IMR-90 (cell line): Measurements from ENCODE around the gene CYB561A3. TPM values are rescaled to one million over a fixed set of nuclear protein-coding genes. Genes with fewer than 3 reads are reported as not detected.

Source experiments
- ATAC-seq: fragments of 200-7000 bp; cut with Tn5 transposase; 2 replicates; pipeline ENCODE4 v1.9.1; 2020; ENCODE audit warnings: low read depth, mild to moderate bottlenecking, moderate library complexity
- BruUV-seq: library from RNA; stranded (reverse); fragments of 400-500 nt; replicated peaks from 2 replicates; lab custom pipeline; 2021; lab: Mats Ljungman, UMichigan
- CTCF ChIA-PET: fragments of 300-600 bp; formaldehyde crosslinking; extraction: SDS; loops from one replicate; lab custom pipeline; 2021; ENCODE audit warnings: antibody characterized with exemption; lab: Yijun Ruan, JAX
- POLR2A ChIA-PET: fragments of 300-600 bp; sonication (Branson Sonifier 250); formaldehyde crosslinking; loops from one replicate; lab custom pipeline; 2022; ENCODE audit warnings: antibody characterized with exemption; ENCODE audit not compliant: unreplicated experiment; lab: Charles Lee
- DNase-seq: peaks from one replicate; pipeline ENCODE4 v3.0.0; 2013
- H2AFZ ChIP-seq: replicated peaks from 2 replicates; pipeline ENCODE3; 2013; ENCODE audit warnings: low read length, mild to moderate bottlenecking; ENCODE audit not compliant: poor library complexity
- H2AK5ac ChIP-seq: 2 replicates; pipeline ENCODE4 v1.6.1; 2013; ENCODE audit warnings: low read depth, low read length, inconsistent platforms
- H2AK9ac ChIP-seq: replicated peaks from 2 replicates; pipeline ENCODE3; 2013; ENCODE audit warnings: mild to moderate bottlenecking, low read depth, low read length, moderate library complexity; ENCODE audit not compliant: poor library complexity
- H2BK120ac ChIP-seq: 2 replicates; pipeline ENCODE4 v1.6.1; 2013; ENCODE audit warnings: low read depth, low read length, inconsistent platforms
- H2BK15ac ChIP-seq: 3 replicates; pipeline ENCODE4 v1.6.1; 2013; ENCODE audit warnings: low read depth, low read length, inconsistent platforms
- H2BK20ac ChIP-seq: 2 replicates; pipeline ENCODE4 v1.6.1; 2013; ENCODE audit warnings: low read depth, mild to moderate bottlenecking, inconsistent platforms, low read length, moderate library complexity
- H2BK5ac ChIP-seq: 2 replicates; pipeline ENCODE4 v1.6.1; 2013; ENCODE audit warnings: mild to moderate bottlenecking, low read depth, low read length, inconsistent platforms; ENCODE audit not compliant: poor library complexity, severe bottlenecking
- H3K14ac ChIP-seq: replicated peaks from 2 replicates; pipeline ENCODE4 v1.6.1; 2013; ENCODE audit warnings: low read depth, low read length, inconsistent platforms
- H3K18ac ChIP-seq: 2 replicates; pipeline ENCODE4 v1.6.1; 2013; ENCODE audit warnings: low read depth, low read length, control low read depth
- H3K23ac ChIP-seq: 2 replicates; pipeline ENCODE4 v1.6.1; 2013; ENCODE audit warnings: low read depth, low read length, inconsistent platforms
- H3K27ac ChIP-seq: 2 replicates; pipeline ENCODE4 v1.5.1; 2013; ENCODE audit warnings: mild to moderate bottlenecking, control low read depth, low read length; ENCODE audit not compliant: insufficient read depth
- H3K27me3 ChIP-seq: 2 replicates; pipeline ENCODE4 v1.6.1; 2013; ENCODE audit warnings: low read length; ENCODE audit not compliant: control insufficient read depth, insufficient read depth
- H3K36me3 ChIP-seq: 2 replicates; pipeline ENCODE4 v1.6.1; 2013; ENCODE audit warnings: low read length, mixed read lengths; ENCODE audit not compliant: control insufficient read depth, insufficient read depth
- H3K4ac ChIP-seq: 2 replicates; pipeline ENCODE4 v1.6.1; 2013; ENCODE audit warnings: low read depth, low read length, inconsistent platforms
- H3K4me1 ChIP-seq: 2 replicates; pipeline ENCODE4 v1.6.1; 2013; ENCODE audit warnings: low read length, mixed read lengths; ENCODE audit not compliant: control insufficient read depth, insufficient read depth
- H3K4me2 ChIP-seq: 2 replicates; pipeline ENCODE4 v1.6.1; 2013; ENCODE audit warnings: low read depth, mild to moderate bottlenecking, control low read depth, low read length, moderate library complexity
- H3K4me3 ChIP-seq: 2 replicates; pipeline ENCODE4 v1.5.1; 2013; ENCODE audit warnings: low read depth, mild to moderate bottlenecking, control low read depth, low read length, moderate library complexity; ENCODE audit not compliant: insufficient read depth
- H3K56ac ChIP-seq: 2 replicates; pipeline ENCODE4 v1.6.1; 2013; ENCODE audit warnings: low read length, inconsistent platforms; ENCODE audit not compliant: insufficient read depth; ENCODE audit errors: extremely low read depth
- H3K79me1 ChIP-seq, 2 experiments: 2 replicates each; pipeline ENCODE4 v1.6.1; 2013; ENCODE audit warnings: low read length in 2 of 2, inconsistent platforms in 1 of 2, low read depth in 1 of 2
- H3K9ac ChIP-seq: 2 replicates; pipeline ENCODE4 v1.6.1; 2013; ENCODE audit warnings: low read depth, low read length, control low read depth
- H3K9me1 ChIP-seq: 2 replicates; pipeline ENCODE4 v1.6.1; 2013; ENCODE audit warnings: low read length, inconsistent platforms; ENCODE audit not compliant: insufficient read depth
- H3K9me3 ChIP-seq: 2 replicates; pipeline ENCODE4 v1.6.1; 2013; ENCODE audit warnings: low read length; ENCODE audit not compliant: control insufficient read depth, insufficient read depth
- H4K20me1 ChIP-seq: 2 replicates; pipeline ENCODE4 v1.6.1; 2013; ENCODE audit warnings: low read length, inconsistent platforms; ENCODE audit not compliant: insufficient read depth
- H4K5ac ChIP-seq: 2 replicates; pipeline ENCODE4 v1.6.1; 2013; ENCODE audit warnings: mild to moderate bottlenecking, low read depth, low read length, control low read depth
- H4K8ac ChIP-seq, 2 experiments: 2 replicates each; pipeline ENCODE4 v1.6.1; 2013; ENCODE audit warnings: low read depth in 2 of 2, low read length in 2 of 2, control low read depth in 1 of 2, inconsistent platforms in 1 of 2
- H4K91ac ChIP-seq: 2 replicates; pipeline ENCODE4 v1.6.1; 2013; ENCODE audit warnings: low read depth, low read length, inconsistent platforms; ENCODE audit not compliant: insufficient read depth
- BHLHE40 ChIP-seq: fragments of 150-350 bp; IDR thresholded peaks from 2 replicates; pipeline ENCODE4 v1.6.1; 2016; ENCODE audit warnings: mild to moderate bottlenecking, low read depth, low read length
- CHD1 ChIP-seq: IDR thresholded peaks from 2 replicates; pipeline ENCODE4 v1.6.1; 2012; ENCODE audit warnings: low read depth, low read length, improper control_type of control experiment
- FOS ChIP-seq: fragments of 150-350 bp; IDR thresholded peaks from 2 replicates; pipeline ENCODE4 v1.6.1; 2016; ENCODE audit warnings: low read depth, low read length
- MAFK ChIP-seq: IDR thresholded peaks from 2 replicates; pipeline ENCODE4 v1.6.1; 2012; ENCODE audit warnings: low read depth, low read length, improper control_type of control experiment
- MAZ ChIP-seq: IDR thresholded peaks from 2 replicates; pipeline ENCODE4 v1.6.1; 2012; ENCODE audit warnings: low read depth, mild to moderate bottlenecking, low read length, improper control_type of control experiment, moderate library complexity, borderline replicate concordance
- MXI1 ChIP-seq: IDR thresholded peaks from 2 replicates; pipeline ENCODE4 v1.6.1; 2012; ENCODE audit warnings: low read depth, mild to moderate bottlenecking, low read length, moderate library complexity, borderline replicate concordance
- NFE2L2 ChIP-seq: fragments of 150-350 bp; IDR thresholded peaks from 2 replicates; pipeline ENCODE4 v1.6.1; 2016; ENCODE audit warnings: low read depth, mild to moderate bottlenecking, low read length
- POLR2A ChIP-seq: IDR thresholded peaks from 2 replicates; pipeline ENCODE4 v1.6.1; 2012; ENCODE audit warnings: mild to moderate bottlenecking, low read depth, low read length
- RCOR1 ChIP-seq: IDR thresholded peaks from 2 replicates; pipeline ENCODE4 v1.6.1; 2012; ENCODE audit warnings: mild to moderate bottlenecking, low read length, improper control_type of control experiment; ENCODE audit not compliant: insufficient replicate concordance
- RFX5 ChIP-seq: IDR thresholded peaks from 2 replicates; pipeline ENCODE4 v1.8.0; 2012; ENCODE audit warnings: low read depth, mild to moderate bottlenecking, low read length, moderate library complexity
- SMC3 ChIP-seq: fragments of 150-350 bp; IDR thresholded peaks from 2 replicates; pipeline ENCODE4 v1.6.1; 2016; ENCODE audit warnings: low read depth, mild to moderate bottlenecking, antibody characterized with exemption, low read length, moderate library complexity
- WGBS, 2 experiments: methylation state at CpG; one replicate each; pipeline versions ENCODE4 v1.1.5 to v1.1.7; 2013; ENCODE audit warnings: missing lambda C conversion rate in 2 of 2; ENCODE audit not compliant: insufficient read length in 1 of 2; ENCODE audit errors: extremely low coverage in 2 of 2; 5-methylcytosine and 5-hydroxymethylcytosine counted together
- dilution Hi-C: fragments of 300-500 bp; cut with HindIII; formaldehyde crosslinking; loops from one replicate; pipeline ENCODE4 v1.14.3; 2018; ENCODE audit warnings: low sequenced_read_pairs; ENCODE audit not compliant: unreplicated experiment
- in situ Hi-C: fragments of 300-500 bp; cut with MboI; formaldehyde crosslinking; loops from 3 replicates; pipeline ENCODE4 v1.14.3; 2019; ENCODE audit warnings: low sequenced_read_pairs, inconsistent platforms, mixed read lengths
- intact Hi-C: fragments of 100-400 bp; cut with micrococcal nuclease; formaldehyde crosslinking; loops from 2 replicates; pipeline ENCODE4 v1.10.0; 2022
- polyA plus RNA-seq, 3 experiments: library from polyadenylated mRNA; depleted of rRNA; stranded (reverse); fragments of >200 nt; gene quantifications; 2 replicates each; pipeline ENCODE4 v1.2.3, GENCODE V29; 2012; ENCODE audit warnings: low replicate concordance in 1 of 3
- total RNA-seq: library from RNA; depleted of rRNA; stranded (reverse); fragments of >200 nt; gene quantifications from 2 replicates; pipeline ENCODE4 v1.2.3, GENCODE V29; 2012
- TF ChIP-seq, protein P1 (sequence below): fragments of 150-350 bp; IDR thresholded peaks from 2 replicates; pipeline ENCODE4 v1.6.1; 2017; ENCODE audit warnings: mild to moderate bottlenecking, antibody characterized with exemption, low read length, low read depth
- TF ChIP-seq, protein P2 (sequence below): conservative IDR thresholded peaks from 2 replicates; pipeline ENCODE4 v1.5.1; 2012; ENCODE audit warnings: mild to moderate bottlenecking, low read depth, low read length, improper control_type of control experiment

CYB561A3 gene
- total and polyA plus RNA-seq, 2 of the 4 experiments (the other 2 are of a cell fraction) = 13.6 to 39.2 TPM

DNA sequence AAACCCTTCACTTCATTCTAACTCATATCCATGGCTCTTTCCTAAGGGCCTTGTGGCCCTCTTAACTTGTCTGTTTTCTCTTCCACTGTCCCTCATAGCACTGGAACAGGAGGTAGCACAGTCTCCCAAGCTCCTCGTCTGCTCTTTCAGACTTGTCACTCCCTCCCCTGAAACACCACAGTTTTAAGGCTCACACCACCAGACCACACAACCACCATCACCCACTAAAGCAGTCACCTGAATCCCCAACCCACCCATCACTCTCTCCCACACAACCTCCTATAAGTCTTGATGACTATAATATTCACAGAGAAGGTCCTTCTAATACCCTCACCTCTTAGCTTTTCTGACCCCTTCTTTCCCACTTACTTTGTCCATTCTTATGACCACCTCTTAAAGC is 55.5 kb downstream of the CYB561A3 start:
- H2AK9ac ChIP-seq = no peak overlapping the region
- H3K4me1 ChIP-seq = no peaks in the 10 kb centered on the region
- dilution Hi-C loops = no loop called here
- H3K9ac ChIP-seq = no peak overlapping the region
- H2AFZ ChIP-seq = no peak overlapping the region
- H3K14ac ChIP-seq = no peak overlapping the region
- H2BK120ac ChIP-seq = no peak overlapping the region
- in situ Hi-C loops = loop anchor here (25.0 kb wide), 1 partner anchor 1694 kb away; the partner anchor contains the start of gene OSBP
- TF ChIP-seq RFX5 = no peak
- TF ChIP-seq MAZ = no peak
- TF ChIP-seq MXI1 = no peak
- TF ChIP-seq RCOR1 = no peak
- no peak for TF ChIP-seq FOS
- no peak for TF ChIP-seq BHLHE40
- no peak for TF ChIP-seq NFE2L2
- TF ChIP-seq POLR2A = no peak
- no peak for TF ChIP-seq CHD1
- TF ChIP-seq, protein P1, sequence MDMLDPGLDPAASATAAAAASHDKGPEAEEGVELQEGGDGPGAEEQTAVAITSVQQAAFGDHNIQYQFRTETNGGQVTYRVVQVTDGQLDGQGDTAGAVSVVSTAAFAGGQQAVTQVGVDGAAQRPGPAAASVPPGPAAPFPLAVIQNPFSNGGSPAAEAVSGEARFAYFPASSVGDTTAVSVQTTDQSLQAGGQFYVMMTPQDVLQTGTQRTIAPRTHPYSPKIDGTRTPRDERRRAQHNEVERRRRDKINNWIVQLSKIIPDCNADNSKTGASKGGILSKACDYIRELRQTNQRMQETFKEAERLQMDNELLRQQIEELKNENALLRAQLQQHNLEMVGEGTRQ = no peak
- TF ChIP-seq SMC3 = no peak
- TF ChIP-seq MAFK = no peak
- TF ChIP-seq, protein P2, sequence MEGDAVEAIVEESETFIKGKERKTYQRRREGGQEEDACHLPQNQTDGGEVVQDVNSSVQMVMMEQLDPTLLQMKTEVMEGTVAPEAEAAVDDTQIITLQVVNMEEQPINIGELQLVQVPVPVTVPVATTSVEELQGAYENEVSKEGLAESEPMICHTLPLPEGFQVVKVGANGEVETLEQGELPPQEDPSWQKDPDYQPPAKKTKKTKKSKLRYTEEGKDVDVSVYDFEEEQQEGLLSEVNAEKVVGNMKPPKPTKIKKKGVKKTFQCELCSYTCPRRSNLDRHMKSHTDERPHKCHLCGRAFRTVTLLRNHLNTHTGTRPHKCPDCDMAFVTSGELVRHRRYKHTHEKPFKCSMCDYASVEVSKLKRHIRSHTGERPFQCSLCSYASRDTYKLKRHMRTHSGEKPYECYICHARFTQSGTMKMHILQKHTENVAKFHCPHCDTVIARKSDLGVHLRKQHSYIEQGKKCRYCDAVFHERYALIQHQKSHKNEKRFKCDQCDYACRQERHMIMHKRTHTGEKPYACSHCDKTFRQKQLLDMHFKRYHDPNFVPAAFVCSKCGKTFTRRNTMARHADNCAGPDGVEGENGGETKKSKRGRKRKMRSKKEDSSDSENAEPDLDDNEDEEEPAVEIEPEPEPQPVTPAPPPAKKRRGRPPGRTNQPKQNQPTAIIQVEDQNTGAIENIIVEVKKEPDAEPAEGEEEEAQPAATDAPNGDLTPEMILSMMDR = no peak
- no peak overlapping the region for H3K4me3 ChIP-seq
- CTCF ChIA-PET = no interaction called here
- no peak overlapping the region for H3K27ac ChIP-seq
- no peak overlapping the region for H3K56ac ChIP-seq
- WGBS, 2 experiments = 90% methylated on average over 1 of the region's 1 CpG; no CpG with 5 or more reads in 1 of the 2 experiments
- no peak overlapping the region for H2BK20ac ChIP-seq
- H2BK15ac ChIP-seq = no peak overlapping the region
- H2AK5ac ChIP-seq = no peak overlapping the region
- H3K23ac ChIP-seq = no peak overlapping the region
- H3K4me2 ChIP-seq = no peak overlapping the region
- H3K9me3 ChIP-seq = no peaks in the 10 kb centered on the region
- BruUV-seq = no TSS peak
- intact Hi-C loops = no loop called here
- no peak overlapping the region for H3K18ac ChIP-seq
- H3K79me1 ChIP-seq = peaks cover 18 to 36% of the 10 kb centered on the region in 2 experiments
- DNase-seq = no peak
- peaks cover 25% of the 10 kb centered on the region for H4K20me1 ChIP-seq
- no peak overlapping the region for H4K5ac ChIP-seq
- no peak overlapping the region for H4K8ac ChIP-seq
- H3K27me3 ChIP-seq = no peaks in the 10 kb centered on the region
- H3K36me3 ChIP-seq = peaks cover 80% of the 10 kb centered on the region
- H3K4ac ChIP-seq = no peak overlapping the region
- H4K91ac ChIP-seq = no peak overlapping the region
- H2BK5ac ChIP-seq = no peak overlapping the region
- no peaks in the 10 kb centered on the region; the same call in 1 of the 2 replicates for H3K9me1 ChIP-seq
- ATAC-seq = no peak
- POLR2A ChIA-PET = no interaction called here
